GM12878 (cell line): ENCODE results near the gene TLDC2. TPM values are rescaled to one million over a fixed set of nuclear protein-coding genes. Genes with fewer than 3 reads are reported as not detected.

Experiments
- ATAC-seq: fragments of 200-7000 bp; cut with Tn5 transposase; 3 replicates; pipeline ENCODE4 v1.9.1; 2020; ENCODE audit warnings: mild to moderate bottlenecking, moderate library complexity
- BruUV-seq: library from RNA; stranded (reverse); fragments of 400-500 nt; replicated peaks from 2 replicates; lab custom pipeline; 2021; lab: Mats Ljungman, UMichigan
- CTCF ChIA-PET: fragments of 300-600 bp; sonication (Branson Sonifier 250); formaldehyde crosslinking; extraction: SDS; loops from one replicate; lab custom pipeline; 2021; ENCODE audit warnings: inconsistent platforms; lab: Yijun Ruan, JAX
- POLR2A ChIA-PET: fragments of 350-600 bp; formaldehyde crosslinking; extraction: SDS; loops from one replicate; lab custom pipeline; 2021; ENCODE audit warnings: inconsistent platforms; lab: Charles Lee
- RAD21 ChIA-PET: fragments of 300-600 bp; sonication (Branson Sonifier 250); formaldehyde crosslinking; loops from one replicate; lab custom pipeline; 2023; ENCODE audit warnings: antibody characterized with exemption; ENCODE audit not compliant: unreplicated experiment; lab: Charles Lee
- SMC1A ChIA-PET: fragments of 300-600 bp; sonication (Branson Sonifier 250); formaldehyde crosslinking; loops from one replicate; lab custom pipeline; 2023; ENCODE audit not compliant: unreplicated experiment, uncharacterized antibody; lab: Charles Lee
- DNase-seq: peaks from one replicate; pipeline ENCODE4 v3.0.0-alpha.2; 2011; ENCODE audit warnings: low read depth, low spot score
- FAIRE-seq: peaks from 3 replicates; lab custom pipeline; 2011; peaks lifted over from hg19 to GRCh38; lab: Jason Lieb, UNC
- H2AFZ ChIP-seq: 2 replicates; pipeline ENCODE4 v1.6.0; 2011; ENCODE audit warnings: low read depth, low read length, control low read depth; ENCODE audit not compliant: control insufficient read depth
- H3K27ac ChIP-seq: 2 replicates; pipeline ENCODE4 v1.5.1; 2011; ENCODE audit warnings: control low read depth; ENCODE audit not compliant: control insufficient read depth, insufficient read depth
- H3K27me3 ChIP-seq, 2 experiments: replicated peaks in 1 of 2; 2 replicates each; pipeline versions ENCODE4 v1.6.0 to v1.6.1; 2011; ENCODE audit warnings: low read length in 1 of 2; ENCODE audit not compliant: control insufficient read depth in 2 of 2, insufficient read depth in 2 of 2
- H3K36me3 ChIP-seq, 2 experiments: 2 replicates each; pipeline ENCODE4 v1.5.1; 2011; ENCODE audit warnings: low read length in 1 of 2; ENCODE audit not compliant: control insufficient read depth in 2 of 2, insufficient read depth in 2 of 2
- H3K4me1 ChIP-seq: 2 replicates; pipeline ENCODE4 v1.6.1; 2011; ENCODE audit warnings: mild to moderate bottlenecking, low read length, moderate library complexity, mixed read lengths; ENCODE audit not compliant: control insufficient read depth, insufficient read depth
- H3K4me2 ChIP-seq: 2 replicates; pipeline ENCODE4 v1.6.0; 2011; ENCODE audit warnings: control low read depth; ENCODE audit not compliant: control insufficient read depth, insufficient read depth
- H3K4me3 ChIP-seq: fragments of 200-600 bp; sonication (generic); 2 replicates; pipeline ENCODE4 v1.5.1; 2016
- H3K79me2 ChIP-seq: 2 replicates; pipeline ENCODE4 v1.6.0; 2011; ENCODE audit warnings: low read length; ENCODE audit not compliant: control insufficient read depth, insufficient read depth
- H3K9ac ChIP-seq: 2 replicates; pipeline ENCODE4 v1.8.0; 2011; ENCODE audit warnings: low read length, control low read depth, mixed read lengths; ENCODE audit not compliant: control insufficient read depth, insufficient read depth
- H3K9me3 ChIP-seq: replicated peaks from 3 replicates; pipeline ENCODE4 v1.5.1; 2011; ENCODE audit warnings: mild to moderate bottlenecking, low read length; ENCODE audit not compliant: control insufficient read depth, insufficient read depth
- H4K20me1 ChIP-seq: 2 replicates; pipeline ENCODE4 v1.6.0; 2011; ENCODE audit not compliant: control insufficient read depth, insufficient read depth
- BCL11A ChIP-seq: IDR thresholded peaks from 2 replicates; pipeline ENCODE4 v1.6.1; 2011; ENCODE audit warnings: low read depth, low read length
- BRCA1 ChIP-seq: IDR thresholded peaks from 2 replicates; pipeline ENCODE4 v1.6.1; 2011; ENCODE audit warnings: low read depth, low read length, improper control_type of control experiment
- CHD4 ChIP-seq: fragments of 200-600 bp; sonication (generic); IDR thresholded peaks from 2 replicates; pipeline ENCODE4 v1.6.1; 2016; ENCODE audit warnings: mild to moderate bottlenecking
- IKZF2 ChIP-seq, 2 experiments: fragments of 450-650 bp; IDR thresholded peaks; 2 replicates each; pipeline ENCODE4 v1.6.1; 2017; ENCODE audit warnings: mild to moderate bottlenecking in 2 of 2, moderate library complexity in 2 of 2
- MTA2 ChIP-seq: fragments of 450-650 bp; IDR thresholded peaks from 2 replicates; pipeline ENCODE4 v1.6.1; 2016; ENCODE audit warnings: low read depth, mild to moderate bottlenecking, moderate library complexity
- POLR2A ChIP-seq: IDR thresholded peaks from 2 replicates; pipeline ENCODE4 v1.6.1; 2011; ENCODE audit warnings: low read depth, mild to moderate bottlenecking, low read length
- POU2F2 ChIP-seq: IDR thresholded peaks from 3 replicates; pipeline ENCODE4 v1.6.1; 2011; ENCODE audit warnings: low read depth, mild to moderate bottlenecking, low read length, borderline replicate concordance
- RBBP5 ChIP-seq: fragments of 200-600 bp; sonication (generic); conservative IDR thresholded peaks from 2 replicates; pipeline ENCODE4 v1.6.1; 2016
- SKIL ChIP-seq: fragments of 450-650 bp; IDR thresholded peaks from 2 replicates; pipeline ENCODE4 v1.6.1; 2017; ENCODE audit warnings: mild to moderate bottlenecking, low read depth, inconsistent platforms; ENCODE audit not compliant: poor library complexity, severe bottlenecking
- SUZ12 ChIP-seq: fragments of 200-600 bp; sonication (generic); IDR thresholded peaks from one replicate; pipeline ENCODE4 v1.6.1; 2018; ENCODE audit warnings: antibody characterized with exemption, mild to moderate bottlenecking; ENCODE audit not compliant: unreplicated experiment
- WGBS: methylation state at CpG from one replicate; pipeline ENCODE4 v1.1.6; 2016; ENCODE audit warnings: low lambda C conversion rate; ENCODE audit not compliant: insufficient replicate concordance, insufficient coverage; ENCODE audit errors: missing lambda C conversion rate; 5-methylcytosine and 5-hydroxymethylcytosine counted together
- in situ Hi-C: fragments of 300-500 bp; cut with MboI; formaldehyde crosslinking; loops from 9 replicates; pipeline ENCODE4 v1.14.3; 2018; ENCODE audit warnings: mixed read lengths
- intact Hi-C: fragments of 100-400 bp; cut with micrococcal nuclease; formaldehyde crosslinking; loops from one replicate; pipeline ENCODE4 v1.14.2; 2022; ENCODE audit not compliant: unreplicated experiment
- polyA plus RNA-seq, 11 experiments: library from polyadenylated mRNA; depleted of rRNA in 4 of 11; unstranded in 6 of 11; stranded (reverse) in 5 of 11; fragments of >200 nt; fragmentation: Nextera tagmentation in 4 of 11; fragmentation: Illumina TruSeq in 1 of 11; extraction: Ambion mirVana in 4 of 11; extraction: Trizol in 1 of 11; gene quantifications; 1 replicate in 1 of 11; 2 replicates in 10 of 11; pipeline versions ENCODE4 v1.2.1 to v1.2.3, GENCODE V29; 2011 to 2016; ENCODE audit warnings: inconsistent platforms in 2 of 11, missing spikeins in 2 of 11, low read depth in 1 of 11
- total RNA-seq, 4 experiments: library from RNA; depleted of rRNA in 3 of 4; stranded (reverse); fragments of >200 nt in 3 of 4; fragmentation: Illumina TruSeq in 1 of 4; extraction: Trizol in 1 of 4; gene quantifications; 2 replicates each; pipeline versions ENCODE4 v1.2.1 to v1.2.3, GENCODE V29; 2013 to 2021
- TF ChIP-seq, protein P1 (sequence below): fragments of 450-650 bp; IDR thresholded peaks from 2 replicates; pipeline ENCODE4 v1.6.1; 2016; ENCODE audit warnings: mild to moderate bottlenecking, moderate library complexity, borderline replicate concordance

Gene TLDC2
- total and polyA plus RNA-seq, 10 of the 15 experiments (the other 5 are each of a cell fraction or from before 2014, with no cell fraction given): 0.05 to 0.41 (median 0.21) TPM

DNA sequence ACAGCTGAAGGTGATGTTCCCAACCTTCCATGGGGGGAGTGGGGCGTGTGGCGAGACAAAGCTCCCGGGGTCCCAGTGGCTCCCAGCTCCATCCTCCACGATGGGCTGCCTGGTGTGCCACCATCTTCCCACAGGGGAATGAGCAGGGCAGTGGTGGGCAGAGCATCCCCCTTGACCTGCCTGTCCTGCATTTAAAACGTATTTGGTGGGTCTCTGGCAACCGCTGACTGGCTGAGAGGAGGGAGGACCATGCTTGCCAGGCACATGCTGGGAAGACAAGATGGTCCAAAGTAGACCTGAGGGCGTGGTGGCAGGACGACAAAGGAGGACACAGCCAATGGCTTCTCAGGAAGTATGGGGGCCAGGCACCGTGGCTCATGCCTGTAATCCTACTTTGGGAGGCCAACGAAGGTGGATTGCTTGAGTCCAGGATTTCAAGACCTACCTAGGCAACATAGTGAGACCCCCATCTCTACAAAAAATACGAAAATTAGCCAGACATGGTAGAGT is 4.9 kb downstream of the TLDC2 start:
- RAD21 ChIA-PET: interaction anchor here (0.7 kb wide), 1 partner anchor 16 kb away, joined by 3 read pairs; no protein-coding TSS in a partner anchor
- no peak overlapping the region for H3K4me3 ChIP-seq
- 65% methylated on average over 11 of the region's 11 CpGs for WGBS
- no peak for DNase-seq
- H3K27me3 ChIP-seq: no peaks in the 10 kb centered on the region; a peak in 1 of 4 replicates
- H2AFZ ChIP-seq: no peak overlapping the region
- TF ChIP-seq BRCA1: no peak
- TF ChIP-seq CHD4: no peak
- no peak for TF ChIP-seq SKIL
- no peak for TF ChIP-seq IKZF2 (IDR thresholded peaks at IDR 0.05)
- no peak for TF ChIP-seq BCL11A
- TF ChIP-seq SUZ12: no peak
- TF ChIP-seq RBBP5: no peak
- TF ChIP-seq POU2F2: no peak
- TF ChIP-seq MTA2: no peak
- TF ChIP-seq POLR2A: no peak
- TF ChIP-seq, protein P1, sequence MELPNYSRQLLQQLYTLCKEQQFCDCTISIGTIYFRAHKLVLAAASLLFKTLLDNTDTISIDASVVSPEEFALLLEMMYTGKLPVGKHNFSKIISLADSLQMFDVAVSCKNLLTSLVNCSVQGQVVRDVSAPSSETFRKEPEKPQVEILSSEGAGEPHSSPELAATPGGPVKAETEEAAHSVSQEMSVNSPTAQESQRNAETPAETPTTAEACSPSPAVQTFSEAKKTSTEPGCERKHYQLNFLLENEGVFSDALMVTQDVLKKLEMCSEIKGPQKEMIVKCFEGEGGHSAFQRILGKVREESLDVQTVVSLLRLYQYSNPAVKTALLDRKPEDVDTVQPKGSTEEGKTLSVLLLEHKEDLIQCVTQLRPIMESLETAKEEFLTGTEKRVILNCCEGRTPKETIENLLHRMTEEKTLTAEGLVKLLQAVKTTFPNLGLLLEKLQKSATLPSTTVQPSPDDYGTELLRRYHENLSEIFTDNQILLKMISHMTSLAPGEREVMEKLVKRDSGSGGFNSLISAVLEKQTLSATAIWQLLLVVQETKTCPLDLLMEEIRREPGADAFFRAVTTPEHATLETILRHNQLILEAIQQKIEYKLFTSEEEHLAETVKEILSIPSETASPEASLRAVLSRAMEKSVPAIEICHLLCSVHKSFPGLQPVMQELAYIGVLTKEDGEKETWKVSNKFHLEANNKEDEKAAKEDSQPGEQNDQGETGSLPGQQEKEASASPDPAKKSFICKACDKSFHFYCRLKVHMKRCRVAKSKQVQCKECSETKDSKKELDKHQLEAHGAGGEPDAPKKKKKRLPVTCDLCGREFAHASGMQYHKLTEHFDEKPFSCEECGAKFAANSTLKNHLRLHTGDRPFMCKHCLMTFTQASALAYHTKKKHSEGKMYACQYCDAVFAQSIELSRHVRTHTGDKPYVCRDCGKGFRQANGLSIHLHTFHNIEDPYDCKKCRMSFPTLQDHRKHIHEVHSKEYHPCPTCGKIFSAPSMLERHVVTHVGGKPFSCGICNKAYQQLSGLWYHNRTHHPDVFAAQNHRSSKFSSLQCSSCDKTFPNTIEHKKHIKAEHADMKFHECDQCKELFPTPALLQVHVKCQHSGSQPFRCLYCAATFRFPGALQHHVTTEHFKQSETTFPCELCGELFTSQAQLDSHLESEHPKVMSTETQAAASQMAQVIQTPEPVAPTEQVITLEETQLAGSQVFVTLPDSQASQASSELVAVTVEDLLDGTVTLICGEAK: no peak
- no peak overlapping the region for H3K27ac ChIP-seq
- CTCF ChIA-PET: interaction anchor here (5.1 kb wide), 1 partner anchor 44 kb away, joined by 69 read pairs; no protein-coding TSS in a partner anchor
- no peaks in the 10 kb centered on the region for H3K9me3 ChIP-seq
- SMC1A ChIA-PET: interaction anchor here (0.6 kb wide), 1 partner anchor 286 kb away, joined by 3 read pairs; no protein-coding TSS in a partner anchor
- POLR2A ChIA-PET: interaction anchor here (0.8 kb wide), 1 partner anchor 14 kb away, joined by 4 read pairs; no protein-coding TSS in a partner anchor
- no peak for ATAC-seq
- H4K20me1 ChIP-seq: no peaks in the 10 kb centered on the region
- FAIRE-seq: no peak
- intact Hi-C loops (no loop called here), in situ Hi-C loops (no loop called here)
- no peaks in the 10 kb centered on the region for H3K79me2 ChIP-seq
- no peak overlapping the region for H3K9ac ChIP-seq
- H3K4me1 ChIP-seq: peaks cover 9% of the 10 kb centered on the region
- H3K4me2 ChIP-seq: no peak overlapping the region
- BruUV-seq: no TSS peak
- no peaks in the 10 kb centered on the region for H3K36me3 ChIP-seq
